Natural killer cell (primary cell): ENCODE measurements around the gene CD2BP2. TPM values are rescaled to one million over a fixed set of nuclear protein-coding genes. Genes with fewer than 3 reads are reported as not detected.
"Not testable (repeated sequence)": the region's sequence is repeated elsewhere in the genome, so short reads cannot be mapped to it uniquely, and the experiment has no call there.

ENCODE experiments used
- ATAC-seq, 3 donors: fragments of 150-1000 bp in 2 of 3; fragments of 200-7000 bp in 1 of 3; cut with Tn5 transposase; 1 replicate in 1 of 3; 2 replicates in 2 of 3; pipeline ENCODE4 v1.10.0; 2021; ENCODE audit warnings: mild to moderate bottlenecking in 2 of 3, moderate library complexity in 2 of 3
- DNase-seq, 2 donors: peaks; one replicate each; pipeline versions ENCODE4 v3.0.0 to v3.0.0-alpha.2; 2013 to 2021; ENCODE audit warnings: mixed read lengths in 1 of 2
- H3K27ac ChIP-seq: one replicate; pipeline ENCODE4 v1.5.1; 2013; ENCODE audit warnings: mild to moderate bottlenecking, low read length
- H3K27me3 ChIP-seq: one replicate; pipeline ENCODE4 v1.6.1; 2013; ENCODE audit warnings: low read length; ENCODE audit not compliant: control insufficient read depth, insufficient read depth
- H3K36me3 ChIP-seq: one replicate; pipeline ENCODE4 v1.6.1; 2013; ENCODE audit warnings: low read length; ENCODE audit not compliant: control insufficient read depth, insufficient read depth
- H3K4me1 ChIP-seq: one replicate; pipeline ENCODE4 v1.6.1; 2013; ENCODE audit warnings: low read length; ENCODE audit not compliant: control insufficient read depth, insufficient read depth
- H3K4me3 ChIP-seq: one replicate; pipeline ENCODE4 v1.5.1; 2013; ENCODE audit warnings: low read length
- H3K9me3 ChIP-seq: one replicate; pipeline ENCODE4 v1.6.1; 2013; ENCODE audit warnings: low read length; ENCODE audit not compliant: control insufficient read depth, insufficient read depth
- H3K27ac Mint-ChIP-seq, 2 donors: one replicate each; pipeline ENCODE4 v1.8.0; 2022; ENCODE audit warnings: mild to moderate bottlenecking in 2 of 2, mixed read lengths in 2 of 2, moderate library complexity in 1 of 2
- H3K27me3 Mint-ChIP-seq, 2 donors: one replicate each; pipeline ENCODE4 v1.8.0; 2022; ENCODE audit warnings: low read depth in 2 of 2, mixed read lengths in 2 of 2
- H3K36me3 Mint-ChIP-seq: one replicate; pipeline ENCODE4 v1.8.0; 2022; ENCODE audit warnings: mixed read lengths
- H3K4me1 Mint-ChIP-seq, 2 donors: one replicate each; pipeline ENCODE4 v1.8.0; 2022; ENCODE audit warnings: mixed read lengths in 2 of 2
- H3K4me3 Mint-ChIP-seq: one replicate; pipeline ENCODE4 v1.8.0; 2022; ENCODE audit warnings: mild to moderate bottlenecking, moderate library complexity, mixed read lengths
- H3K9me3 Mint-ChIP-seq, 2 donors: one replicate each; pipeline ENCODE4 v1.8.0; 2022; ENCODE audit warnings: mixed read lengths in 2 of 2
- WGBS: methylation state at CpG from one replicate; pipeline ENCODE4 v1.1.7; 2013; ENCODE audit warnings: missing lambda C conversion rate; ENCODE audit not compliant: insufficient coverage; 5-methylcytosine and 5-hydroxymethylcytosine counted together
- intact Hi-C: fragments of 100-400 bp; cut with micrococcal nuclease; formaldehyde crosslinking; loops from one replicate; pipeline ENCODE4 v1.14.2; 2022
- total RNA-seq, 4 donors: library from RNA; stranded (reverse); fragments of 120-200 nt in 1 of 4; gene quantifications; one replicate each; pipeline versions ENCODE4 v1.2.3 to v1.2.4, GENCODE V29; 2013 to 2022
- TF ChIP-seq, protein P1 (sequence below): fragments of 200-600 bp; IDR thresholded peaks from one replicate; pipeline ENCODE4 v1.8.0; 2022; ENCODE audit warnings: antibody characterized with exemption

CD2BP2 gene
- total RNA-seq, 3 donors from 2014 or later (not counting 1 experiment from before 2014, with no cell fraction given) = 79.5 to 104 (median 87.7) TPM

DNA sequence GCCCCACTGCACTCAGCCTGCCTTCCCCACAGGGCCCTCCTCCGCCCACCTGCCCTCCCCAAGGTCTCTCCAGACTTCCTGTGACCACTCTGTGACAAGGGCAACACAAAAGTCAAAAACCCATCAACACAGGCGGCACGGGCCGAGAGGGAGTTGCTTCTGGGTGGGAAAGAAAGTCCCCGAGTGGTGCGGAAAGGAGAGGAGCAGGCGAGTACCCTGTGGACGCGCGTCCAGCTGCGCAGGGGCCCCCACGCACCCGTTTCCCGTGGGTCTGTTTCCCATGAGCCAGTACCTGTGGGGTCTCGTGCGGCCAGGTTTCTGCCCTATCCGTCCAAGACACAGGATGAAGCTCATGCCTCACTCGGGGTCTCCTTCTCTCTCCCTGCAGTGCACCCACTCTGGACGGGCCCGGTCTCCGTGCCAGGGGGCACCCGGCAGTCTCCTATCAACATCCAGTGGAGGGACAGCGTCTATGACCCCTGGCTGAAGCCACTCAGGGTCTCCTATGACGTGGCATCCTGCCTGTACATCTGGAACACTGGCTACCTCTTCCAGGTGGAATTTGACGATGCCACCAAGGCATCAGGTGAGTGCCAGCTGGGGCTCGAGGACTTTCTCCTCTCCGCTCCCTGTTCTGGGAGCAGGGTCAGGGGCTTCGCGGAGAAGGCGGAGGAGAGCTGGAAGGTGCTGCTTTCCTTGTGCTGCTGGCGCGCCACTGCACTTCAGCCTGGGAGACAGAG, 12.2 kb downstream of the CD2BP2 start:
- H3K9me3 Mint-ChIP-seq = no peaks in the 10 kb centered on the region
- H3K4me1 Mint-ChIP-seq = no peaks in the 10 kb centered on the region
- DNase-seq (no peak), ATAC-seq (no peak)
- no peaks in the 10 kb centered on the region for H3K9me3 ChIP-seq
- no peaks in the 10 kb centered on the region for H3K27me3 ChIP-seq
- peaks cover under 1% of the 10 kb centered on the region for H3K4me1 ChIP-seq
- WGBS = 95% methylated on average over 32 of the region's 32 CpGs
- H3K4me3 ChIP-seq = no peak overlapping the region
- no peak overlapping the region for H3K27ac ChIP-seq
- no peak overlapping the region for H3K4me3 Mint-ChIP-seq
- H3K27ac Mint-ChIP-seq = no peak overlapping the region
- no peaks in the 10 kb centered on the region for H3K36me3 ChIP-seq
- H3K27me3 Mint-ChIP-seq = no peaks in the 10 kb centered on the region
- TF ChIP-seq, protein P1, sequence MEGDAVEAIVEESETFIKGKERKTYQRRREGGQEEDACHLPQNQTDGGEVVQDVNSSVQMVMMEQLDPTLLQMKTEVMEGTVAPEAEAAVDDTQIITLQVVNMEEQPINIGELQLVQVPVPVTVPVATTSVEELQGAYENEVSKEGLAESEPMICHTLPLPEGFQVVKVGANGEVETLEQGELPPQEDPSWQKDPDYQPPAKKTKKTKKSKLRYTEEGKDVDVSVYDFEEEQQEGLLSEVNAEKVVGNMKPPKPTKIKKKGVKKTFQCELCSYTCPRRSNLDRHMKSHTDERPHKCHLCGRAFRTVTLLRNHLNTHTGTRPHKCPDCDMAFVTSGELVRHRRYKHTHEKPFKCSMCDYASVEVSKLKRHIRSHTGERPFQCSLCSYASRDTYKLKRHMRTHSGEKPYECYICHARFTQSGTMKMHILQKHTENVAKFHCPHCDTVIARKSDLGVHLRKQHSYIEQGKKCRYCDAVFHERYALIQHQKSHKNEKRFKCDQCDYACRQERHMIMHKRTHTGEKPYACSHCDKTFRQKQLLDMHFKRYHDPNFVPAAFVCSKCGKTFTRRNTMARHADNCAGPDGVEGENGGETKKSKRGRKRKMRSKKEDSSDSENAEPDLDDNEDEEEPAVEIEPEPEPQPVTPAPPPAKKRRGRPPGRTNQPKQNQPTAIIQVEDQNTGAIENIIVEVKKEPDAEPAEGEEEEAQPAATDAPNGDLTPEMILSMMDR = no peak
- intact Hi-C loops = no loop called here
- H3K36me3 Mint-ChIP-seq = no peaks in the 10 kb centered on the region

- H3K27me3 Mint-ChIP-seq, H3K27ac ChIP-seq, ATAC-seq, H3K36me3 Mint-ChIP-seq, H3K9me3 ChIP-seq, H3K4me1 ChIP-seq, H3K4me3 ChIP-seq, H3K36me3 ChIP-seq, intact Hi-C loops, H3K4me1 Mint-ChIP-seq, H3K27ac Mint-ChIP-seq, H3K27me3 ChIP-seq, H3K9me3 Mint-ChIP-seq, H3K4me3 Mint-ChIP-seq: not testable (repeated sequence)
- peak in 1 of 2 donors; percentile 23 for DNase-seq
- 98% methylated on average over 8 of the region's 8 CpGs for WGBS
Observed at GRCh38 chr16:30341971-30342370, 13.1 kb downstream of the CD2BP2 start.

GRCh38 chr16:30340621-30341020, 14.5 kb downstream of the CD2BP2 start:
- peak in 1 of 2 donors; percentile 38 for DNase-seq
- no peak overlapping the region for H3K4me3 ChIP-seq
- ATAC-seq = no peak
- intact Hi-C loops = no loop called here
- H3K27ac ChIP-seq = no peak overlapping the region
- H3K27me3 Mint-ChIP-seq = no peaks in the 10 kb centered on the region
- no peaks in the 10 kb centered on the region for H3K36me3 Mint-ChIP-seq
- H3K9me3 Mint-ChIP-seq = no peaks in the 10 kb centered on the region
- H3K9me3 ChIP-seq = no peaks in the 10 kb centered on the region
- TF ChIP-seq, protein P1 = no peak
- H3K27ac Mint-ChIP-seq = no peak overlapping the region
- H3K36me3 ChIP-seq = no peaks in the 10 kb centered on the region
- no peak overlapping the region for H3K4me3 Mint-ChIP-seq
- H3K4me1 ChIP-seq = peaks cover 14% of the 10 kb centered on the region
- 60% methylated on average over 13 of the region's 13 CpGs for WGBS
- H3K27me3 ChIP-seq = no peaks in the 10 kb centered on the region
- peaks cover 6 to 7% of the 10 kb centered on the region in 2 donors for H3K4me1 Mint-ChIP-seq

- H3K36me3 ChIP-seq, H3K4me3 ChIP-seq, H3K36me3 Mint-ChIP-seq, intact Hi-C loops, ATAC-seq, H3K4me3 Mint-ChIP-seq, H3K27me3 ChIP-seq, H3K27ac ChIP-seq, H3K27ac Mint-ChIP-seq, H3K9me3 ChIP-seq, H3K9me3 Mint-ChIP-seq, DNase-seq, H3K27me3 Mint-ChIP-seq: not testable (repeated sequence)
- peaks cover 16% of the 10 kb centered on the region in 2 donors for H3K4me1 Mint-ChIP-seq
- 100% methylated on average over 3 of the region's 5 CpGs for WGBS
- peaks cover 17% of the 10 kb centered on the region for H3K4me1 ChIP-seq
Observed at GRCh38 chr16:30338715-30339114, 16.4 kb downstream of the CD2BP2 start.

GRCh38 chr16:30337964-30338357, 17.1 kb downstream of the CD2BP2 start:
- peaks cover 17% of the 10 kb centered on the region for H3K4me1 ChIP-seq
- Mint-ChIP-seq H3K4me1 (peaks cover 16% of the 10 kb centered on the region in 2 donors), H3K4me3 (peak overlapping the region; percentile 25)
- H3K27me3 ChIP-seq, ATAC-seq, H3K4me3 ChIP-seq, intact Hi-C loops, H3K27me3 Mint-ChIP-seq, H3K36me3 ChIP-seq, H3K36me3 Mint-ChIP-seq, H3K27ac ChIP-seq, H3K9me3 Mint-ChIP-seq, H3K27ac Mint-ChIP-seq, H3K9me3 ChIP-seq, DNase-seq: not testable (repeated sequence)
- WGBS = 97% methylated on average over 10 of the region's 10 CpGs
